HTR-8/SVneo (cell line): ENCODE data around the gene NDST1.

ENCODE experiments used
- DNase-seq: peaks from one replicate; pipeline ENCODE4 v3.0.0; 2011; ENCODE audit warnings: low spot score, mixed read lengths; ENCODE audit not compliant: insufficient read length
- FAIRE-seq: peaks from 2 replicates; lab custom pipeline; 2011; peaks lifted over from hg19 to GRCh38; lab: Jason Lieb, UNC

The NDST1 gene

DNA sequence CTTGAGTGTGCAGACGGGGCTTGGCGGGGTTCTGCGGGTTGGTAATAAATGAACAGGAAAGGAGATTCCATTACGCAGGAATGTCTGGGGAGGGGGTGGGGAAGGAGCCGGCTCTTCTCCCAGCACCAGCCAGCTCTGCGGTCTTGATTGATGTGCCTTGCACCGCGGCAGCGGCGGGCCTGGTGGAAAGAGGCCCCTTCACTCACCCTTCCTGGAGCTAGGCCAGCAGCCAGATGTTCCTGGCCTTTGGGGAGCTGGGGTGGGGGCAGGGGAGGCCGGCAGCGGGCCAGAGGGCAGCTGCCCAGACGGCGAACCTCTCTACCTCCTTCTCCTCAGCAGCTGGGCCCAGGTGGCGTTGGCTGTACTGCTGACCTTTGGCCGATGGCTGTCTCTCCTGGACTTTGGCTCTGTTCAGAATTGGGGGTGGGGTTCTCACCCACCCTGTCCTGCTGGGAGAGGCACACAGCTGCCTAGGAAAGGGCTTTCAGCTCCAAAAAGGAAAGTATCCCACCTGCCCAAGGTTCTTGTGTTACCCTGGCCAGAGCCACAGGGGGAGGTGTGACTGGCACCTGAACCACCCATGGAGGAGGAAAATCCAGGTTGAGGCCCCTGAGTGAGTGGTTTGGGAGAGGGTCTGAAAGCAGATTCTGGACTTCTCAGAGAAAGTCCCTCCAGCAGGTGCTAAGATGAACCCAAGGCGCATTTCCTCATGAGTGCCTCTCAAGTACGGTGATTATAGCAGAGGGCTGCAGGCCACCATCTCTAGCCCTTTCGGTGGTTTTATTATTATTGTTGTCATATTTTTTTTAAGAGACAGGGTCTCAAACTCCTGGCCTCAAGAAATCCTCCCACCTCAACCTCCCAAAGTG lies 74.5 kb downstream of the NDST1 start:
- no peak for DNase-seq
- FAIRE-seq = no peak

GRCh38 chr5:150583541-150584225 lies 75.8 kb downstream of the NDST1 start:
- no peak for FAIRE-seq
- DNase-seq = no peak

GRCh38 chr5:150584556-150585335 lies 76.8 kb downstream of the NDST1 start:
- FAIRE-seq = peak; percentile 26

DNA sequence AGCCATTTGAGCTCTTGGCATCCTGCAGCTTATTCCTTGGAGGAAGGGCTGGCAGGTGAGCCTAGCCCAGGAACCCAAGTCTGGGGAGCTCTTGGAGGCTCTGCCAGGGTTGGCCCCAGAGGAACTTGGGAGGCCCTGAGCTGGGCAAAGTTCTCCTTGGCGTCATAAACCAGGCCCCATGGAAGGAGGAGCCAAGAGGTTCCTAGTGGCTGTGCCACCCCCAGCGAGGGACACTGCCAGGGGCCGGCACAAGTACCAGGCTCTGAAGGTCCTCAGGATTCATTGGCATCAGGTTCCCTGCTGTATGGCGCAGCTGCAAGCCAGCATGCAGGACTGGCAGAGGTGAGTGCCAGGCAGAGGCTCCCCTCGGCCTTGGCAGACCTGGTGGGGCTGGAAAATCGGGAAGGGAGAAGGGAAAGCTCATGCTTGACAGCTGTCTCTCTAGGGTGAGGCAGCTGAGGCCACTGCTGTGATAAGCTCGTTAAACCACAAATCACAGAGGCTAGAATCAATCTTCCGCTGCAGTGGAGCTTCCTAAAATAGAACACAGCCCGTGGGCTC lies 77.9 kb downstream of the NDST1 start:
- DNase-seq (no peak), FAIRE-seq (no peak)

More at GRCh38 chr5:150584556-150585335, 76.8 kb downstream of the NDST1 start:
- no peak for DNase-seq

- FAIRE-seq = peak; percentile 26
Measured at GRCh38 chr5:150587016-150587415, 79.1 kb downstream of the NDST1 start.

GRCh38 chr5:150587856-150588595 lies 80.1 kb downstream of the NDST1 start:
- FAIRE-seq = no peak
- no peak for DNase-seq

More at GRCh38 chr5:150587016-150587415, 79.1 kb downstream of the NDST1 start:
- no peak for DNase-seq

GRCh38 chr5:150588596-150588890 lies 80.6 kb downstream of the NDST1 start:
- FAIRE-seq = no peak

DNA sequence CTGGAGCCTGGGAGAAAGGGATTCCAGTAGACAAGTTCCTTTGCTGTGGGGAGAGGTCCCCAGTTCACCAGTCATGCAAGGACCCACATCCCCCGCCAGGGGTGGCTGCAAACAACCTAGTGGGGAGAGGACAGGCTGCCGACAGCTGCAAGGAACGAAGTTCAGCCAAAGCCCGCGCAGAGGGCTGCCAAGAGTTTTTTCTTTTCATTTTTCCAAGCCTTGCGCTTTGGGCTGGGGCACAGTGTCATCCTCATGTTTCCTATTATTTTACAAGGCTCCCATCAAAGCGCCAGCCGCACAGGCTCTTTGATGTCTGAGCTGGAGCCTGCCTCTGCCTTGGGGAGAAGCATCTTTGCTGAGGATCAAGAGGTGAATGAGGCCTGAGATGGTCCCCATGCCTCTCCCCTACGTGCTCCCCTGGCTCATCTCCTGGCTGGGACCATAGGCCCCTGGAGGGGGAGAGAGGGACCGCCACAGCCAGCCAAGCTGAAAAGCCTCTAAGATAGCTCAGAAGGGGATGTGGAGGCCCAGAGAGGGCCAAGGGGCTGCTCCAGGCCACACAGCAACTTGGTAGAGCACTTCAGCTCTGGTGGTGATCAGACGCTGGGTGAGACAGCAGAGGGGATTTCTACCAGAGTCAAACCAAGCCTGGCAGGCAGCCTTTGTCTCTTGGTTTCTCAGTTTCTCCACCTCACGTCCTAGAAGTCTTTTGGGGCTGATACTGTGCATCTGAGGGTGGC lies 82.1 kb downstream of the NDST1 start:
- no peak for DNase-seq
- no peak for FAIRE-seq

More at GRCh38 chr5:150588596-150588890, 80.6 kb downstream of the NDST1 start:
- DNase-seq = no peak

DNA sequence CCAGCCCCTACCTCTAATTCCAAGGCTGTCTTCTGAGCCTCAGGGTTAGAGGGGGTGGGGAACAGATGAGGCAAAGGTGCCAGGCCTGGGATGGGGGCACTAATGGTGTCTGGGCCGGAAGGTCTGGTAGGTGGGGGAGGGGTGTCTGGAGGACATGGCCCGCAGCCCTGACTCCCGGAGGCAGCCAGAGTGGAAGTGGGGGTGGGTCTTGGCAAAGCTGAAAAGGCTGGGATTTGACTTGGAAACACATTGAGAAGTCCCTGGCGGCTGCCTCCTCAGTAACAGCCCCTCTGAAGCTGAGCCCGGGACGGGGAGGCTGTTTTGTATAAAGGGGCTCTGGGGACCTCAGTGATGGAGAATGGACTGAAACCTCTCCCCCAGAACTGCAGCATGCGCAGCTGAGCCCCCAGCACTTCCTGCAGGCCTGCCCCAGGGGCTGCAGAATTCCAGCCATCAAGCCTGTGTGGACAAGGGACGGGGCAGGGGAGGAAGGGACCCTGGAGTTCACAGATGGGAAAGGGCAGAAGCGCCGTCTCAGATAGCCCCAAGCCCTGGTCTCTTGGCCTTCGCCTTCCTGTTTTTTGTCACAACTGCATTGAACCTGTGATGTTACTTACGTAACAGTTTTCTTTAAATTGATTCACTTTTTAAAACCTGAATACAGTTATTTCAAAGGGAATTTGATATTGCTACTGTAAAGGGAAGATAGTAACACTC lies 83.2 kb downstream of the NDST1 start:
- FAIRE-seq (no peak), DNase-seq (no peak)

GRCh38 chr5:150593593-150593992 lies 85.7 kb downstream of the NDST1 start:
- DNase-seq (no peak), FAIRE-seq (no peak)

DNA sequence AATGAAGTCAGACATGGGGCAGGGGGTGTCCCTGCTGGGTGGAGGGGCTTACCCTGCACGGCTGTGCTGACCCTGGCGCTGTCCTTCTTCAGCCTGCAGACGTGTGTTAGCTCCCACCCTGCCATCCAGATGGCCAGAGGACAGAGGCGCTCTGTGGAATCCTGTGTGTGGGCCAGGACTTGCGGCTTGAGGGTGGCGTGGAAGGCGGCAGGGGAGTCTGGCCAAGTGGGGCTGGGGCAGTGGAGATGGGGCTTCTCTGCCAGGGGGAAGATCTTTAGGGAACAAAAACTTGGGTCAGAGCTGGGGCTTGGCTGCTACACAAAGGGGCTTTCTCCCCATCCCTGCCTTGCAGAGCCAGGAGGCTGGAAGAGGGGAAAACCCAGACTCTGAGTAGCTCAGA lies 86.1 kb downstream of the NDST1 start:
- DNase-seq (no peak), FAIRE-seq (no peak)

DNA sequence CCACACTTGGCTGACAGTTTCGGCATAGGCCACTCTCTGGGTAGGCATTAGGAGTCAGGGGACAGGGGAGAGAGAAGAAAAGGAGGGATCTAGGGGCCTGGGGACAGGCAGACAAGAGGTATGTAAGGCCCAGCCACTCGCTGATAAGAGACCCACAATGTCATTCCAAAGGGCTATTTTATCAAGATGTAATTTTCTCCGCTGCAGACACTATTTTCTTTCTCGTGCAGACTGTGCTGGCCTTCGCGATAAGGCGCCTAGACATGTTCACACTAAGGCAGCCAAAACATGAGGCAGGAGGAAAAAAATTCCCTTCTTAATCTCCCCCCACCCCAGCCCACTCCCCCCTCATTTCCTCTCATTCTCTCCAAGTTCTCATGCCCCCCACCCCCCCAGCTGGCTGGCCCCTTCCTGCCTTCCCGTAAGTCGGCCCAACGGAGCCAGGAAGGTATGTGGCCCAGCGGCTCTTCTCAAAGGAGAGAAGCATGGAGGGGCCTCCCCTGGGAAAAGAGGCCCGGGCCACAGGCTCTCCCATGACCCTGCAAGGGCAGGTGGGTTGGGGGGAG lies 87.6 kb downstream of the NDST1 start:
- DNase-seq = no peak
- no peak for FAIRE-seq

DNA sequence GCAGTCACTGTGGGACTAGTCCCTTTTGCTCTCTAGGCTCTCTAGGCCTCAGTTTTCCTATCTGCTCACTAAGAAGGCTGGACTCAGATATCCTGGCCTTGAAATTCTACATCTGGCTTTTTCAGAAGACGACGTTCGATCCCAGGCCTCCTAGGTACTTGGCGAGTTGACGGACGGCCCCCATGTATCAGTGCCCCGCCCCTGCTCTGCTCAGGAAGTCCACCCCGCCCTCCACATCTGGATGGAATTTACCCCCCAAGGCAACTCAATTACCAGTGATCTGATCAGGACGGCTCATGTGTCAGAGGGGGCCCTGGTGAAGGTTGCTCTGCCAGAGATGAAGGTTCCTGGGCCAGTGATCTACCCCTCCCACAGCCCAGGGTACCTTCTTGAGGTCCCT lies 88.4 kb downstream of the NDST1 start:
- no peak for FAIRE-seq
- DNase-seq = no peak

DNA sequence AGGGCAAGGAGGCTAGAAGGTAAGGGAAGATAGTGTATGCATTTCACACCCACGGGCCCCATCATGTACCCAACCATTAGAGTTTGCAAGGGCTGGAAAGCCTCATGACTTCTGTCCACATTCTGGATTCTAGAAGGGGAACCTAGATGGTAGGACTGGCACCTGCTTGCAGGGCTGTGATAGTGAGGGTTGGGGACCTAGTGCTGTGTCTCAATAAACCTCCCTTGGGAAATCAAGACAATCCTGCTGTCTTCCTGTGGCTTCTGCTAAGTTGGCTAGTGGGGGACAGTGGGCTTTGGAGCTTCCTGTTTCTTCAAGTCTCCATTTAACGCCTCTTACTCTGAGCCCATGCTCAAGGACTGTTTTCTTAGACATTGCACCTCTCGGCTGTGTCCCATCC lies 88.9 kb downstream of the NDST1 start:
- no peak for DNase-seq
- no peak for FAIRE-seq

- FAIRE-seq (peak; percentile 4), DNase-seq (no peak)
Measured at GRCh38 chr5:150598006-150598405, 90.1 kb downstream of the NDST1 start.

DNA sequence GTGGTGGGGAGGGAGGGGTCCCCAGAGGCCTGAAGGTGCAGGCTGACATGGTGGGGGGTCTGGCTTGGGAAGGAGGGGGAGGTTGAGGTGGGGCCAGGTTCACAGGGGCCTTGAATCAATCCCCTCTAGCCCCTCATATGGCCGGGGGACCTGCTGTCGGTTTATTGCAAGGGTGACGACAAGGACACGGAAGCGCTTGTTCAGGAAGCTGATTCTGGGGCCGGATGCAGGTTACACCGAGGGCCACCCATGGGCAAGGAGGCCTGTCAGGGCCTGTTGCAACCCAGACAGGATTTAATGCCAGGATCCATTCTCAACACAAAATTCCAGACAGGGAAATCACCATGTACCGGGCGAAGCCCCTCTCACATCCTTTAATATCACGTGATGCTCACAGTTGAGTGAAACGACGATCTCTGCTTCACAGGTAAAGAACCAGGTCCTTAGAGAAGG lies 90.9 kb downstream of the NDST1 start:
- FAIRE-seq (no peak), DNase-seq (no peak)

GRCh38 chr5:150599281-150599680 lies 91.3 kb downstream of the NDST1 start:
- FAIRE-seq (no peak), DNase-seq (no peak)

DNA sequence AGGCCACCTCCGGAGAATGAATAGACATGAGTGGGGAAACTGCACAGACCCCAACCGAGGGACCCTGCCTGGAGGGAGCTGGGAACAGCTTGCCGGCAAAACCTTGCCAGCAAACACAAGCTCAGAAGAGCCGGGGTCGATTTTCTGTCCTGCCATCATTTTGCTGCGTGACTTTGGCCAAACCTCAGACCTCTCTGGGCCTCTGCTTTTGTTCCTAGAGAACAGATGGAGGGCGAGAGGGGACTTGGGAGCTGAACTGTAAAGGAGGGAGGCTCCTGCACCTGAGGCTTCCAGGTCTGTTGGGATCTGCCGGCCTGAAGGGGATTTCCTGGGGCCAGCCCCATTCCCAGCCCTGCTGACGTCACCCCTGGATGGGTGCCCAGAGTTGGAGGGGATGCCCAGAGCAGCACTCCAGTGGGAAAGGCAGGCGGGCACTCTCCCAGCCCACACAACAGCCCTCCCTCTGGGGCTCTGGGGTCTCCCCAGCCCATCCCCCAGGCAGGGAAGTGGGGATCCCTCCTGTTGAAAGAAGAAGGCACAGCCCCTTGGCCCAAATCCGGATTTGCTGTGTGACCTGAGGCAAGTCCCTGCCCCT lies 92.1 kb downstream of the NDST1 start:
- no peak for FAIRE-seq
- DNase-seq = peak; percentile 88
